AML-193 (cell line): ENCODE measurements around the gene RBM22.

Experiments
- DNase-seq, 2 experiments: peaks; one replicate each; lab custom pipeline; 2025; lab: John Stamatoyannopoulos, UW

The RBM22 gene

GRCh38 chr5:150651924-150652671 lies 48.8 kb downstream of the RBM22 start:
- no peak for DNase-seq

- no peak for DNase-seq
Measured at GRCh38 chr5:150651382-150651781, 49.5 kb downstream of the RBM22 start.

- no peak for DNase-seq
Measured at GRCh38 chr5:150650021-150651006, 50.5 kb downstream of the RBM22 start.

- no peak for DNase-seq
Measured at GRCh38 chr5:150649108-150650020, 51.5 kb downstream of the RBM22 start.

- no peak for DNase-seq
Measured at GRCh38 chr5:150648294-150649107, 52.4 kb downstream of the RBM22 start.

- DNase-seq = no peak
Measured at GRCh38 chr5:150647275-150648251, 53.3 kb downstream of the RBM22 start.

- no peak for DNase-seq
Measured at GRCh38 chr5:150645070-150645700, 55.7 kb downstream of the RBM22 start.

- no peak for DNase-seq
Measured at GRCh38 chr5:150644514-150644913, 56.3 kb downstream of the RBM22 start.

- DNase-seq = no peak
Measured at GRCh38 chr5:150644058-150644457, 56.8 kb downstream of the RBM22 start.

GRCh38 chr5:150642991-150643710 lies 57.7 kb downstream of the RBM22 start:
- no peak for DNase-seq

GRCh38 chr5:150642567-150642927 lies 58.3 kb downstream of the RBM22 start:
- no peak for DNase-seq

- DNase-seq = no peak
Measured at GRCh38 chr5:150641824-150642566, 58.9 kb downstream of the RBM22 start.

- DNase-seq = no peak
Measured at GRCh38 chr5:150641006-150641570, 59.8 kb downstream of the RBM22 start.
